GM12801 (cell line): ENCODE data around the gene B4GALT2.

Experiments
- CTCF ChIP-seq: IDR thresholded peaks from one replicate; pipeline ENCODE4 v1.5.1; 2011; ENCODE audit warnings: control low read depth; ENCODE audit not compliant: insufficient read length; ENCODE audit errors: extremely low read depth

B4GALT2 gene

GRCh38 chr1:43997295-43997999 is 18.4 kb downstream of the B4GALT2 start:
- TF ChIP-seq CTCF = no peak

DNA sequence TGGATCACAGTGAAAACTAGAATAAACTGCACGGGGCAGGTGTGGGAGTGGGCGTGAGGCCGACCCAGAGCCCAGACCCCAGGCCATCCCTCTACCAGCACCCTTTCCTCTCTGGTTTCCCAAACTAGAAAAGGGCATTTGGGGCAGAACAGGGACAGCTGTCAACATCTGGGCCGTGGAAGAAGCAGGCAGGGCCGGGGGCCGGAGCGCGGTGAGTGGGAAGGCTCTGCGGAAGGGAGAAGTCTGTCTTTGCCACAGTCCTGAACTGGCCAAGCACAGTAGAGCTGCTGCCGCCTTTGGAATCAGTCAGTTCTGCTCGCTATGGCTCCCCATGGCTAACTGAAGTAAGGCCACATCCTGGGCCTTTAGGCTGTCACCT is 19.0 kb downstream of the B4GALT2 start:
- no peak for TF ChIP-seq CTCF

- TF ChIP-seq CTCF = no peak
These were observed 20.4 kb downstream of the B4GALT2 start for GRCh38 chr1:43999455-43999854.

- TF ChIP-seq CTCF = no peak
These were observed 21.2 kb downstream of the B4GALT2 start for GRCh38 chr1:44000122-44000665.

DNA sequence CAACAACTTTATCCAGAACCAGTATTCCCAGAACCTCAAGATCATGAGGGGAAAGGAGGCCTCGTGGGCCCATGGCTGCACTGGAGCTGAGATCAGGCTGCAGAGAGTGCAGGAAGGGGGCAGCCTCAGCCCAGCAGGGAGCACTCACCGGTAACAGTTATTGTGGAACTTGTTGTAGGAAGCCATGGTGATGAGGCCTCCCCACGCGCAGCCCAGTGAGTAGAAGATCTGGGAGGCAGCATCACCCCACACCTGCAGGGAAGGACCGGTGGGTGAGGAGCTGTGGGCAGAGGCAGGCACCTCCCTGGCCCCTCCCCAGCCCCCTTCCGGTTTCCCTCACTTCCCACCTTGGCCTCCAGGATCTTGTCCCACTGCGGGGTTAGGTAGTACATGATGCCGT is 23.2 kb downstream of the B4GALT2 start:
- TF ChIP-seq CTCF = no peak

- no peak for TF ChIP-seq CTCF
These were observed 23.7 kb downstream of the B4GALT2 start for GRCh38 chr1:44002606-44003157.

- no peak for TF ChIP-seq CTCF
These were observed 29.2 kb downstream of the B4GALT2 start for GRCh38 chr1:44008259-44008658.
